Calu3 (cell line): ENCODE data around the gene BTG1. TPM values are rescaled to one million over a fixed set of nuclear protein-coding genes. Genes with fewer than 3 reads are reported as not detected.
"Not testable (repeated sequence)": the region's sequence is repeated elsewhere in the genome, so short reads cannot be mapped to it uniquely, and the experiment has no call there.

Experiments
- BruUV-seq: library from RNA; stranded (reverse); fragments of 400-500 nt; replicated peaks from 2 replicates; lab custom pipeline; 2021; lab: Mats Ljungman, UMichigan
- CTCF ChIA-PET: fragments of 300-600 bp; sonication (Branson Sonifier 250); formaldehyde crosslinking; loops from one replicate; lab custom pipeline; 2022; ENCODE audit warnings: antibody characterized with exemption; lab: Charles Lee
- DNase-seq: peaks from one replicate; pipeline ENCODE4 v3.0.0; 2022
- H3K27ac Mint-ChIP-seq: one replicate; pipeline ENCODE4 v1.8.0; 2022; ENCODE audit warnings: mixed read lengths; ENCODE audit not compliant: unreplicated experiment
- H3K27me3 Mint-ChIP-seq: one replicate; pipeline ENCODE4 v1.8.0; 2022; ENCODE audit warnings: mixed read lengths; ENCODE audit not compliant: unreplicated experiment
- H3K36me3 Mint-ChIP-seq: one replicate; pipeline ENCODE4 v1.8.0; 2022; ENCODE audit warnings: mild to moderate bottlenecking, moderate library complexity, mixed read lengths; ENCODE audit not compliant: insufficient read depth, unreplicated experiment
- H3K4me1 Mint-ChIP-seq: one replicate; pipeline ENCODE4 v1.8.0; 2022; ENCODE audit warnings: mild to moderate bottlenecking, low read depth, mixed read lengths; ENCODE audit not compliant: unreplicated experiment
- H3K4me3 Mint-ChIP-seq: one replicate; pipeline ENCODE4 v1.8.0; 2022; ENCODE audit warnings: mild to moderate bottlenecking, low read depth, moderate library complexity, mixed read lengths; ENCODE audit not compliant: unreplicated experiment
- H3K9me3 Mint-ChIP-seq: one replicate; pipeline ENCODE4 v1.8.0; 2022; ENCODE audit warnings: low read depth, mixed read lengths; ENCODE audit not compliant: unreplicated experiment
- intact Hi-C: fragments of 100-400 bp; cut with micrococcal nuclease; formaldehyde crosslinking; loops from one replicate; pipeline ENCODE4 v1.10.0; 2022; ENCODE audit not compliant: unreplicated experiment
- total RNA-seq: library from RNA; stranded (reverse); gene quantifications from 2 replicates; pipeline ENCODE4 v1.2.3, GENCODE V29; 2022
- TF ChIP-seq, protein P1 (sequence below): fragments of 200-600 bp; IDR thresholded peaks from one replicate; pipeline ENCODE4 v1.8.0; 2022; ENCODE audit warnings: antibody characterized with exemption; ENCODE audit not compliant: unreplicated experiment

The BTG1 gene
- total RNA-seq, 1 experiment from 2014 or later, result 131 TPM

GRCh38 chr12:92138144-92138543 is 7.5 kb downstream of the BTG1 start:
- intact Hi-C loops, result loop anchor here (5.0 kb wide), 4 partner anchors 81 to 561 kb away; no protein-coding TSS in a partner anchor

GRCh38 chr12:92136965-92137721 is 8.5 kb downstream of the BTG1 start:
- H3K4me3 Mint-ChIP-seq, result peak overlapping the region; percentile 87
- CTCF ChIA-PET, result interaction anchor here (0.8 to 1.4 kb wide), 14 partner anchors 9 to 755 kb away, joined by 3 to 14 read pairs (median 4); partner anchors contain the start of gene BTG1
- intact Hi-C loops, result loop anchor here (1.0 to 5.0 kb wide), 6 partner anchors 38 to 560 kb away; no protein-coding TSS in a partner anchor
- peak; percentile 32 for DNase-seq
- no peaks in the 10 kb centered on the region for H3K27me3 Mint-ChIP-seq
- TF ChIP-seq, protein P1, sequence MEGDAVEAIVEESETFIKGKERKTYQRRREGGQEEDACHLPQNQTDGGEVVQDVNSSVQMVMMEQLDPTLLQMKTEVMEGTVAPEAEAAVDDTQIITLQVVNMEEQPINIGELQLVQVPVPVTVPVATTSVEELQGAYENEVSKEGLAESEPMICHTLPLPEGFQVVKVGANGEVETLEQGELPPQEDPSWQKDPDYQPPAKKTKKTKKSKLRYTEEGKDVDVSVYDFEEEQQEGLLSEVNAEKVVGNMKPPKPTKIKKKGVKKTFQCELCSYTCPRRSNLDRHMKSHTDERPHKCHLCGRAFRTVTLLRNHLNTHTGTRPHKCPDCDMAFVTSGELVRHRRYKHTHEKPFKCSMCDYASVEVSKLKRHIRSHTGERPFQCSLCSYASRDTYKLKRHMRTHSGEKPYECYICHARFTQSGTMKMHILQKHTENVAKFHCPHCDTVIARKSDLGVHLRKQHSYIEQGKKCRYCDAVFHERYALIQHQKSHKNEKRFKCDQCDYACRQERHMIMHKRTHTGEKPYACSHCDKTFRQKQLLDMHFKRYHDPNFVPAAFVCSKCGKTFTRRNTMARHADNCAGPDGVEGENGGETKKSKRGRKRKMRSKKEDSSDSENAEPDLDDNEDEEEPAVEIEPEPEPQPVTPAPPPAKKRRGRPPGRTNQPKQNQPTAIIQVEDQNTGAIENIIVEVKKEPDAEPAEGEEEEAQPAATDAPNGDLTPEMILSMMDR, result no peak
- no peaks in the 10 kb centered on the region for H3K9me3 Mint-ChIP-seq
- peaks cover 61% of the 10 kb centered on the region for H3K4me1 Mint-ChIP-seq
- peaks cover 85% of the 10 kb centered on the region for H3K36me3 Mint-ChIP-seq
- peak overlapping the region; percentile 99 for H3K27ac Mint-ChIP-seq
- no TSS peak for BruUV-seq

More at GRCh38 chr12:92138144-92138543, 7.5 kb downstream of the BTG1 start:
- TF ChIP-seq, protein P1, result no peak
- Mint-ChIP-seq H3K4me3 (peak overlapping the region; percentile 87), H3K27ac (peak overlapping the region; percentile 99), H3K36me3 (peaks cover 92% of the 10 kb centered on the region), H3K9me3 (no peaks in the 10 kb centered on the region), H3K4me1 (peaks cover 53% of the 10 kb centered on the region), H3K27me3 (no peaks in the 10 kb centered on the region)
- DNase-seq, result no peak
- BruUV-seq, result no TSS peak
- CTCF ChIA-PET, result interaction anchor here (1.4 kb wide), 1 partner anchor 40 kb away, joined by 4 read pairs; no protein-coding TSS in a partner anchor

GRCh38 chr12:92136026-92136730 is 9.5 kb downstream of the BTG1 start:
- CTCF ChIA-PET, result interaction anchor here (0.8 to 1.4 kb wide), 8 partner anchors 10 to 754 kb away, joined by 3 to 14 read pairs (median 6); partner anchors contain the start of gene BTG1
- intact Hi-C loops, result loop anchor here (2.0 to 5.0 kb wide), 5 partner anchors 37 to 559 kb away; no protein-coding TSS in a partner anchor
- peak overlapping the region; percentile 87 for H3K4me3 Mint-ChIP-seq
- H3K9me3 Mint-ChIP-seq, result no peaks in the 10 kb centered on the region
- peak; percentile 13 for DNase-seq
- BruUV-seq, result no TSS peak
- H3K27me3 Mint-ChIP-seq, result no peaks in the 10 kb centered on the region
- peaks cover 85% of the 10 kb centered on the region for H3K36me3 Mint-ChIP-seq
- TF ChIP-seq, protein P1, result no peak
- H3K4me1 Mint-ChIP-seq, result peaks cover 71% of the 10 kb centered on the region
- peak overlapping the region; percentile 99 for H3K27ac Mint-ChIP-seq

- peak overlapping the region; percentile 87 for H3K4me3 Mint-ChIP-seq
- H3K27me3 Mint-ChIP-seq, BruUV-seq, DNase-seq, CTCF ChIA-PET, H3K9me3 Mint-ChIP-seq: not testable (repeated sequence)
- intact Hi-C loops, result loop anchor here (2.0 to 5.0 kb wide), 5 partner anchors 78 to 753 kb away; no protein-coding TSS in a partner anchor
- H3K27ac Mint-ChIP-seq, result peak overlapping the region; percentile 99
- H3K36me3 Mint-ChIP-seq, result peaks cover 85% of the 10 kb centered on the region
- H3K4me1 Mint-ChIP-seq, result peaks cover 77% of the 10 kb centered on the region
Observed at GRCh38 chr12:92135541-92135940, 10.1 kb downstream of the BTG1 start.
